Activated T-helper 1 cell treated with anti-CD3 and anti-CD28 coated beads, Interleukin-2, amount 50 U/mL, for 16 hours (primary cell): Measurements from ENCODE around the gene CDH12.

Source experiments
- DNase-seq, 2 donors: peaks; one replicate each; pipeline ENCODE4 v3.0.0-alpha.2; 2020; ENCODE audit warnings: low read depth in 1 of 2, low spot score in 1 of 2

Gene CDH12

DNA sequence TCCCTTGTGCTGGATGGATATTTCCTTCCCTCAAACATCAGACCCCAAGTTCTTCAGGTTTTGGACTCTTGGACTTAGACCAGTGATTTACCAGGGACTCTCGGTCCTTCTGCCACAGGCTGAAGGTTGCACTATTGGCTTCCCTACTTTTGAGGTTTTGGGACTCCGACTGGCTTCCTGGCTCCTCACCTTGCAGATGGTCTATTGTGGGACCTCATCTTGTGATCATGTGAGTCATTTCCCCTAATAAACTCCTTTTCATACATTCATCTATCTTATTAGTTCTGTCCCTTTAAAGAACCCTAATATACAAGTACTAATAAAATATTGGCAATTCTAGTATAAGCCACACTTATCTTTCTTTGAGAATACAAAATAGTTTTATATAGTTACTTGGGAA is 1078.9 kb downstream of the CDH12 start:
- no peak for DNase-seq

DNA sequence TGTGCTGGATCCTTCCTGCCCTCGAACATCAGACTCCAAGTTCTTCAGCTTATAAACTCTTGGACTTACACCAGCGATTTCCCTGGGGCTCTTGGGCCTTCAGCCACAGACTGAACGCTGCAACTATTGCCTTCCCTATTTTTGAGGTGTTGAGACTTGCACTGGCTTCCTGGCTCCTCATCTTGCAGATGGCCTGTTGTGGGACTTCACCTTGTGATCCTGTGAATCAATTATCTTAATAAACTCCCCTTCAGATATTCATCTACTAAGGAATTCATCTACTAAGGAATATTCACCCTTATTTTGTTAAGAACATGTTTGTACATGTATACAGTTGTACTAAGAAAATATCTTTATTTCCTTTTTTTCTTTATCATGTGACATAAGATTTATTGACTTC is 1079.7 kb downstream of the CDH12 start:
- no peak for DNase-seq

DNA sequence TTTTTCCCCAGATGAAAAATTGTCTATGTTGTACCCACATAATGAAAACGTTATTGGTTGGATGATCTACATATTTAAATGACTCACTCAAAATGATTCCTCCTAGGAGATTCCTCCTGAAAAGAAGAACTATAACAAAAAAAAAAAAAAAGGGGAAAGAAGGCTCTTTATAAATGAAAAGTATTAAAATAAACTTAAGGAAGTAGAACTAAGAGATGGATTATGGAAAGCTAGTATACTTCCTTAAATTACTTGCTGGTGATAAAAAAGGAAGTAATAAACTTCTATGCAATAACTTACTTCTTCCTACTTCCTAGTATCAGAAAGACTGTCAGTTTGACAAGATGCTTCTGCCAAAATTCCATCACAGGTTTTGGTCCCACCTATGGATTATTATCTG is 1087.7 kb downstream of the CDH12 start:
- no peak for DNase-seq

DNA sequence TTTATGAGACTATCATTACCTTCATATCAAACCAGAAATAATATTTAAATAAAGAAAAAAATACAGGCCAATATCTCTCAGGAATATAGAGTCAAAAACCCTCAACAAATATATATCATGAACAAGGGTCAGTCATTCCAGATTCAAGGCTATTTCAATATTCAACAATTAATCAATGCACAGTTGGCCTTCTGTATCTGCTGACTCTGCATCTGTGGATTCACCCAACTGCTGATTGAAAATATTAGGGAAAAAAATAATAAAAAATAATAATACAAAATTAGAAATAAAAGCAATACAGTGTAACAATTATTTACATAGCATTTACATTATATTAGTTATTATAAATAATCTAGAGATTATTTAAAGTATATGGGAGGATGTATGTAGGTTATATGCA is 1114.0 kb downstream of the CDH12 start:
- no peak for DNase-seq

DNA sequence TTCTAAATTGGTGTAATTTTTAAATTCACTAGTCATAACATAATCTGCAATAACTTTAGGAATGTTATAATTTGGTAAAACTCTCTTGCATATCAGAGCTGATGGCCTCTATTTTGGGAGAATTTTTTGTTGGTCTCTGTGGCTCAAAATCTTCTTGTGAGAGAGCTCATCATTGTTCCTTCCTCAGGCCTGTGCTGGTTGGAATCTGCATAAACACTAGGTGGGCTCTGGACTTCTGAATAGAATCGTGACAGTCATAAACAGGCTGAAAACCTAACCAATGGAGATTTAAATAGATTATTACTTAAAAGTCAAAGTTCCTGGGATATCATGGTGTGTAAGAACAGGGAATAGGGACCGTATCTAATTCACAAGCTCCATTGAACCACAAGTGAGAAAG is 1129.6 kb downstream of the CDH12 start:
- DNase-seq, result no peak

DNA sequence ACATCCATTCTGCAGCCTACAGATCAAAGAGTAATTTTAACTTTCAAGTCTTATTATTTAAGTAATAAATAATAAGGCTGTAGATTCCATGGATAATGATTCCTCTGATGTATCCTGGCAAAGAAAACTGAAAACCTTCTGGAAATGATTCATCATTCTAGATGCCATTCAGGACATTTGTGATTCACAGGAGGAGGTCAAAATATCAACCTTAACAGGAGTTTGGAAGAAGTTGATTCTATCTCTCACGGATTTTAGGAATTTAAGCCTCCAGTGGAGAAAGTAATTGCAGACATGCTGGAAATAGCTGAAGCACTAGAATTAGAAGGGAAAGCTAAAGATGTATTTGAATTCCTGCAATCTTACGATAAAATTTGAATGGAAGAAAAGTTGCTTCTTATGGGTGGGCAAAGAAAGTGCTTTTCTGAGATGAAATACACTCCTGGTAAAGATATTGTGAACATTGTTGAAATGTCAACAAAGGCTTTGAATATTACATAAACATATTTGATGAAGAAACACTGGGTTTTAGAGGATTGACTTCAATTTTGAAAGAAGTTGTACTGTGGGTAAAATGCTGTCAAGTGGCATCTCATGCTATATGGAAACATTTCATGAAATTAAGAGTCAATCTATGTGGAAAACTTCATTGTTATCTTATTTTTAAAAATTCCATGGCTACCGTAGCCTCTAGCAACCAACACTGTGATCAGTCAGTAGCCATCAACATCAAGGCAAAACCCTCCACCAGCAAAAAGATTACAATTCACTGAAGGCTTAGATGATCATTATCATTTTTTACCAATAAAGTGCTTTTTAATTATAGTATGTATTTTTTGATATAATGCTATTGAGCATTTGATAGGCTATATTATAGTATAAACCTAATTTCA is 1141.0 kb downstream of the CDH12 start:
- no peak for DNase-seq

DNA sequence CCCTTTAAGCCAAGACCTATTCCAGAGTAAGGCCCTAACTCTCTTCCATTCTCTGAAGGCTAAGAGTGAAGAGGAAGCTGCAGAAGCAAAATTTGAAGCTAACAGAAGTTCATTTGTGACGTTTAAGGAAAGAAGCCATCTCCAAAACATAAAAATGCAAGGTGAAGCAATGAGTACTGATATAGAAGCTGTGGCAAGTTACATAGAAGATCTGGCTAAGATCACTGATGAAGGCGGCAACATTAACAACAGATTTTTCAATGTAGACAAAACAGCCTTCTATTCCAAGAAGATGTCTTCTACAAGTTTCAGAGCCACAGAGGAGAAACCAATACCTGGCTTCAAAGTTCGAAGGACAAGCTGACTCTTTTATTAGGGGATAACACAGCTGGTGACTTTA is 1143.4 kb downstream of the CDH12 start:
- no peak for DNase-seq

DNA sequence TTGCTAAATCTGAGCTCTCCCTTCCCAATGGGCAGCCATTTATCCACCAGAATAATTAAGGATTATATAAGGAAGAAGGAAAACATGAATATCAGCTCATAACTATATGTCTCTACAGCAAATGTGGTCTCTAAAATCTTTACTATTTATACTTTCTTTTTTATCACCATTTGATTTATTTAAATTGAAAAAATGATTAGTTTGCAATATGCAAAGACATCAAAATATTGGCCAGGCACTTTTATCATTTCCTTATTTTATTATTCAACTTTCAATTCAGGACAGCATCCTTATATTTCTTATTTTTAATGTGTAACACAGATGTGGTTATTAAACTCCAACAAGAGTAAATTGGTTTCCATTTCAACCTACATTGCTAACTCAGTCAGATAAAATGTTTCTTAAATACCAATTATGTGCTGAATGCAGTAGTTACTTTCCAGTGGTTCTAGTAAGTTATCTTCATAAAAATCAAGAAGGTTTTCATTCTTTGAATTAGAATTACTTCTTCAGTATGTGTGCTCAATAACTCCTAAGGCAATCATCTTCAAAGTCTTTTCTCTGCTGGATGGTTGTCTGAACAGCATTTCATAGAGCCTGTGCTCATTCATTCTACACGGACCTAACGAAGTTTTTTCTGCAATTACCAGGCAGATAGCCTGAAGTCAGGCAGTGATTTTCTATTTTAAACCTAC is 1148.0 kb downstream of the CDH12 start:
- DNase-seq, result no peak

DNA sequence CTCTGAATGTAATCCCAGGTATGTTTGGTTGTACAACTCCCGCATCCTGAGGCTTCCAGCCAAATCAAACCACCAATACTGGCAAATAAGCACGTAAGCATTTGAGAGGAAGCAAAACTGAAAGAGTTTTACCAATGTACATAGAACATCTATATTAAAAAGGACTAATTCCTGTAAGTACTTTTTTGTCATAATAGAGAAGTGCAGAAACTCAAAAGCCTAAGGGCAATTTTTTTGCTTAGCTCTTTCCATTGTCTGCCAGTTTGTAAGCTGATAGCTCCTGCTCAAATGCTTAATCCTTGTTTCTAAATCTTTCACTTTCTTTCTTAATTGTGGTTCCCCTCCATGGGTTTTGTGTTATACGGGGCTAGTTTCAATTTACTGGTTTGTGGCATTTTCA is 1151.8 kb downstream of the CDH12 start:
- DNase-seq, result no peak
